Measurements from ENCODE around the gene SEMA4D. TPM values are rescaled to one million over a fixed set of nuclear protein-coding genes. Genes with fewer than 3 reads are reported as not detected.
A peak's percentile ranks its signal among the peaks of the same experiment; 100 is the strongest.

SEMA4D gene
- total and polyA plus RNA-seq, 5 experiments from 2014 or later, result 154 to 573 (median 359) TPM

- Mint-ChIP-seq H3K4me1 (peaks cover 69 to 99% (median 97%) of the 10 kb centered on the region in 4 donors), H3K9me3 (no peaks in the 10 kb centered on the region), H3K36me3 (peaks cover 0 to 51% (median 3%) of the 10 kb centered on the region in 3 donors), H3K27ac (peak overlapping the region; percentile 15 to 98 (median 94)), H3K4me3 (peak overlapping the region in 7 of 10 donors; percentile 4 to 77 (median 9)), H3K27me3 (no peaks in the 10 kb centered on the region)
- ATAC-seq (peak in 1 of 2 donors; percentile 19), DNase-seq (no peak)
- POLR2A ChIA-PET, result interaction anchor here (1.1 kb wide), 1 partner anchor 117 kb away, joined by 3 read pairs; no protein-coding TSS in a partner anchor
Observed at GRCh38 chr9:89422151-89422975, 75.5 kb downstream of the SEMA4D start.

GRCh38 chr9:89421595-89421994 lies 76.3 kb downstream of the SEMA4D start:
- Mint-ChIP-seq H3K27me3 (no peaks in the 10 kb centered on the region), H3K4me3 (peak overlapping the region in 7 of 10 donors; percentile 26 to 77 (median 71)), H3K36me3 (peaks cover 0 to 52% (median 8%) of the 10 kb centered on the region in 3 donors), H3K4me1 (peaks cover 62 to 99% (median 96%) of the 10 kb centered on the region in 4 donors), H3K9me3 (no peaks in the 10 kb centered on the region), H3K27ac (peak overlapping the region; percentile 54 to 98 (median 94))
- ATAC-seq (no peak), DNase-seq (no peak)
- POLR2A ChIA-PET, result interaction anchor here (1.3 kb wide), 1 partner anchor 53 kb away, joined by 3 read pairs; no protein-coding TSS in a partner anchor

- H3K27me3 Mint-ChIP-seq, result no peaks in the 10 kb centered on the region
- ATAC-seq (no peak), DNase-seq (no peak)
- H3K9me3 Mint-ChIP-seq, result no peaks in the 10 kb centered on the region
- H3K4me1 Mint-ChIP-seq, result peaks cover 59 to 98% (median 93%) of the 10 kb centered on the region in 4 donors
- peak overlapping the region; percentile 88 to 98 (median 94) for H3K27ac Mint-ChIP-seq
- POLR2A ChIA-PET, result interaction anchor here (1.0 to 1.3 kb wide), 2 partner anchors 54 to 110 kb away, joined by 3 read pairs; no protein-coding TSS in a partner anchor
- peak overlapping the region; percentile 63 to 87 (median 72) for H3K4me3 Mint-ChIP-seq
- H3K36me3 Mint-ChIP-seq, result peaks cover 0 to 60% (median 8%) of the 10 kb centered on the region in 3 donors
Observed at GRCh38 chr9:89420397-89421178, 77.3 kb downstream of the SEMA4D start.

GRCh38 chr9:89419978-89420394 lies 77.9 kb downstream of the SEMA4D start:
- Mint-ChIP-seq H3K27me3 (no peaks in the 10 kb centered on the region), H3K4me1 (peaks cover 56 to 97% (median 90%) of the 10 kb centered on the region in 4 donors), H3K36me3 (peaks cover 0 to 66% (median 8%) of the 10 kb centered on the region in 3 donors), H3K27ac (peak overlapping the region; percentile 88 to 98 (median 94)), H3K4me3 (peak overlapping the region; percentile 63 to 87 (median 72)), H3K9me3 (no peaks in the 10 kb centered on the region)
- ATAC-seq, result peak; percentile 17 to 51
- POLR2A ChIA-PET, result interaction anchor here (1.0 to 2.1 kb wide), 3 partner anchors 36 to 111 kb away, joined by 3 to 9 read pairs (median 4); no protein-coding TSS in a partner anchor
- DNase-seq, result peak in 2 of 10 donors; percentile 27 to 46

GRCh38 chr9:89418882-89419640 lies 78.9 kb downstream of the SEMA4D start:
- Mint-ChIP-seq H3K36me3 (peaks cover 0 to 68% (median 8%) of the 10 kb centered on the region in 3 donors), H3K4me3 (peak overlapping the region; percentile 65 to 87 (median 80)), H3K9me3 (no peaks in the 10 kb centered on the region), H3K27ac (peak overlapping the region; percentile 90 to 98 (median 94)), H3K27me3 (no peaks in the 10 kb centered on the region), H3K4me1 (peaks cover 51 to 91% (median 85%) of the 10 kb centered on the region in 4 donors)
- POLR2A ChIA-PET, result interaction anchor here (0.7 to 3.1 kb wide), 13 partner anchors 9 to 130 kb away, joined by 3 to 15 read pairs (median 5); no protein-coding TSS in a partner anchor
- ATAC-seq (peak; percentile 77 to 89), DNase-seq (peak; percentile 33 to 84 (median 65))

GRCh38 chr9:89418474-89418845 lies 79.5 kb downstream of the SEMA4D start:
- POLR2A ChIA-PET, result interaction anchor here (0.7 to 3.1 kb wide), 11 partner anchors 8 to 131 kb away, joined by 3 to 15 read pairs (median 5); no protein-coding TSS in a partner anchor
- H3K36me3 Mint-ChIP-seq, result peaks cover 0 to 72% (median 8%) of the 10 kb centered on the region in 3 donors
- no peaks in the 10 kb centered on the region for H3K9me3 Mint-ChIP-seq
- ATAC-seq, result peak in 1 of 2 donors; percentile 20
- H3K4me1 Mint-ChIP-seq, result peaks cover 49 to 91% (median 85%) of the 10 kb centered on the region in 4 donors
- no peak for DNase-seq
- peak overlapping the region; percentile 87 to 98 (median 94) for H3K27ac Mint-ChIP-seq
- H3K4me3 Mint-ChIP-seq, result peak overlapping the region; percentile 65 to 87 (median 80)
- H3K27me3 Mint-ChIP-seq, result no peaks in the 10 kb centered on the region

GRCh38 chr9:89417832-89418473 lies 80.0 kb downstream of the SEMA4D start:
- H3K27ac Mint-ChIP-seq, result peak overlapping the region; percentile 87 to 98 (median 94)
- ATAC-seq, result peak in 1 of 2 donors; percentile 21

GRCh38 chr9:89414670-89415324 lies 83.1 kb downstream of the SEMA4D start:
- Mint-ChIP-seq H3K27me3 (no peaks in the 10 kb centered on the region), H3K9me3 (no peaks in the 10 kb centered on the region), H3K27ac (peak overlapping the region in 6 of 10 donors; percentile 4 to 67 (median 48)), H3K4me1 (peaks cover 46 to 93% (median 84%) of the 10 kb centered on the region in 4 donors), H3K36me3 (peaks cover 0 to 89% (median 20%) of the 10 kb centered on the region in 3 donors), H3K4me3 (no peak overlapping the region)
- ATAC-seq, result no peak
- POLR2A ChIA-PET, result no interaction called here
- no peak for DNase-seq

More at GRCh38 chr9:89417832-89418473, 80.0 kb downstream of the SEMA4D start:
- H3K36me3 Mint-ChIP-seq, result peaks cover 0 to 75% (median 8%) of the 10 kb centered on the region in 3 donors
- no peaks in the 10 kb centered on the region for H3K9me3 Mint-ChIP-seq
- H3K4me3 Mint-ChIP-seq, result peak overlapping the region; percentile 65 to 87 (median 80)
- no peaks in the 10 kb centered on the region for H3K27me3 Mint-ChIP-seq
- no peak for DNase-seq
- H3K4me1 Mint-ChIP-seq, result peaks cover 50 to 91% (median 86%) of the 10 kb centered on the region in 4 donors
- POLR2A ChIA-PET, result interaction anchor here (0.6 to 3.1 kb wide), 13 partner anchors 8 to 190 kb away, joined by 3 to 15 read pairs (median 5); no protein-coding TSS in a partner anchor

GRCh38 chr9:89413963-89414638 lies 83.8 kb downstream of the SEMA4D start:
- ATAC-seq (no peak), DNase-seq (no peak)
- Mint-ChIP-seq H3K9me3 (no peaks in the 10 kb centered on the region), H3K4me3 (peak overlapping the region in 1 of 10 donors; percentile 20), H3K27ac (peak overlapping the region in 3 of 10 donors; percentile 44 to 67 (median 46)), H3K4me1 (peaks cover 46 to 93% (median 84%) of the 10 kb centered on the region in 4 donors), H3K27me3 (no peaks in the 10 kb centered on the region), H3K36me3 (peaks cover 0 to 92% (median 20%) of the 10 kb centered on the region in 3 donors)
- POLR2A ChIA-PET, result no interaction called here

GRCh38 chr9:89412951-89413350 lies 85.0 kb downstream of the SEMA4D start:
- POLR2A ChIA-PET, result interaction anchor here (0.9 kb wide), 1 partner anchor 11 kb away, joined by 3 read pairs; no protein-coding TSS in a partner anchor
- Mint-ChIP-seq H3K27ac (peak overlapping the region in 5 of 10 donors; percentile 22 to 92 (median 69)), H3K36me3 (peaks cover 0 to 87% (median 20%) of the 10 kb centered on the region in 3 donors), H3K4me3 (no peak overlapping the region), H3K9me3 (no peaks in the 10 kb centered on the region), H3K27me3 (no peaks in the 10 kb centered on the region), H3K4me1 (peaks cover 47 to 94% (median 84%) of the 10 kb centered on the region in 4 donors)
- DNase-seq, result no peak
- ATAC-seq, result no peak
